Measurements from ENCODE around the gene MAX. TPM values are rescaled to one million over a fixed set of nuclear protein-coding genes. Genes with fewer than 3 reads are reported as not detected.

Gene MAX
- total RNA-seq, 1 experiment from 2014 or later, result 68.9 TPM

DNA sequence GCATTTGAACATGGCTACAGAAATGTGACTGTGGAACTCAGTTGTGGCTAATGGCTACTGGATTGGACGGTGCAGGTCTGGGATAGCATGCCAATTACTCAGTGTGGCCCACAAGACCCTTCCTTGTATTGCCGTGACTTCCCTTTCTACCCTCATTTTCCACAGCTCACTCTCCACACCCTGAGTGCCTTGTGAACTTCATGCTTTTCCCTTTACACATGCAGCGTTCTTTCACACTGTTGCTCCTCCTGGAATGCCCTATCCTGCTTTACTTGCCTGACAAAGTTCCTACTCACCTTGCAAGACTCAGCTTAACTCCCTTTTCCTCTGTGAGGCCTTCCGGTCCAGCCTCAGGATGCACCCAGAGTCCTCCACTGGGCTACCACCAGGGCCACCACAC lies 46.8 kb upstream of the MAX start:
- peaks cover 7% of the 10 kb centered on the region; the same call in 1 of the 2 replicates for H3K27me3 ChIP-seq (ENCODE audit: low read length)
- H2AFZ ChIP-seq (ENCODE audit: low read length), result no peak overlapping the region
- no peaks in the 10 kb centered on the region for H3K36me3 ChIP-seq (ENCODE audit: low read depth, low read length)
- no peaks in the 10 kb centered on the region for H4K20me1 ChIP-seq (ENCODE audit: low read length)
- H3K4me3 ChIP-seq (ENCODE audit: low read length), result no peak overlapping the region
- no peak overlapping the region for H3K9ac ChIP-seq (ENCODE audit: low read length)
- no peak overlapping the region for H3K27ac ChIP-seq (ENCODE audit: low read length)
- BruUV-seq (replicated peaks), result no TSS peak
- H3K9me3 ChIP-seq (ENCODE audit: low read length), result no peaks in the 10 kb centered on the region
- DNase-seq (no peak), ATAC-seq (no peak)
- CTCF ChIA-PET, result no interaction called here
- no peaks in the 10 kb centered on the region for H3K79me2 ChIP-seq (ENCODE audit: low read length)
- H3K4me1 ChIP-seq (ENCODE audit: insufficient read depth, low read length), result no peaks in the 10 kb centered on the region
- no peaks in the 10 kb centered on the region for H3K9me2 ChIP-seq (replicated peaks; ENCODE audit: low read length)
- POLR2A ChIA-PET (ENCODE audit: unreplicated experiment), result no interaction called here
- intact Hi-C loops (cut with micrococcal nuclease), result no loop called here
- no peak overlapping the region for H3K4me2 ChIP-seq (ENCODE audit: low read length)
- H3F3A ChIP-seq (ENCODE audit: low read length, unreplicated experiment), result no peaks in the 10 kb centered on the region
- TF ChIP-seq, protein P1, sequence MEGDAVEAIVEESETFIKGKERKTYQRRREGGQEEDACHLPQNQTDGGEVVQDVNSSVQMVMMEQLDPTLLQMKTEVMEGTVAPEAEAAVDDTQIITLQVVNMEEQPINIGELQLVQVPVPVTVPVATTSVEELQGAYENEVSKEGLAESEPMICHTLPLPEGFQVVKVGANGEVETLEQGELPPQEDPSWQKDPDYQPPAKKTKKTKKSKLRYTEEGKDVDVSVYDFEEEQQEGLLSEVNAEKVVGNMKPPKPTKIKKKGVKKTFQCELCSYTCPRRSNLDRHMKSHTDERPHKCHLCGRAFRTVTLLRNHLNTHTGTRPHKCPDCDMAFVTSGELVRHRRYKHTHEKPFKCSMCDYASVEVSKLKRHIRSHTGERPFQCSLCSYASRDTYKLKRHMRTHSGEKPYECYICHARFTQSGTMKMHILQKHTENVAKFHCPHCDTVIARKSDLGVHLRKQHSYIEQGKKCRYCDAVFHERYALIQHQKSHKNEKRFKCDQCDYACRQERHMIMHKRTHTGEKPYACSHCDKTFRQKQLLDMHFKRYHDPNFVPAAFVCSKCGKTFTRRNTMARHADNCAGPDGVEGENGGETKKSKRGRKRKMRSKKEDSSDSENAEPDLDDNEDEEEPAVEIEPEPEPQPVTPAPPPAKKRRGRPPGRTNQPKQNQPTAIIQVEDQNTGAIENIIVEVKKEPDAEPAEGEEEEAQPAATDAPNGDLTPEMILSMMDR (conservative IDR thresholded peaks at IDR 0.05; ENCODE audit: low read depth, low read length), result no peak
- TF ChIP-seq EZH2 (IDR thresholded peaks at IDR 0.05; ENCODE audit: low read length, unreplicated experiment) (no peak), EZH2phosphoT487 (IDR thresholded peaks at IDR 0.05; ENCODE audit: borderline replicate concordance, low read length) (no peak)

DNA sequence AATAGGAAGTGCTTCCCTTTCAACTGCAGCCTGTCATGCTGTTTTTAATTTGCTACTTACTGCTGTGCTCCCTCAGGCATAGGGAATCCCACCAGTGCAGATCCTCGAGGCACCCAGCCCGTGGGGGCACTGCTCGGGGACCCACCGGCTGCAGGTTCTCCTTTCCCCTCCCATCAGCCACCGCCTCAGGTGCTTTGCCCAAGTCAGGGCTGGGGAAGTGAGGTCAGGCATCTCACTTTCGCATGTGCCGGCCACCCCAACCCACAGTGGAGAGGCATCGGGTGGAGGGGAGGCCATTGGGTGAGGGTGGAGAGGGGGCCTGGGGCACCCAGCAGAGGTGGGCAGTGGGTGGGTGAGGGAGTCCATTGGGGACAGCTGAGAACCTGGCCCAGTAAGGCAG lies 41.9 kb upstream of the MAX start:
- Histone ChIP-seq H3K9me3 (ENCODE audit: low read length) (no peaks in the 10 kb centered on the region), H3K27ac (ENCODE audit: low read length) (no peak overlapping the region), H3K9me2 (replicated peaks; ENCODE audit: low read length) (no peaks in the 10 kb centered on the region), H3K4me3 (ENCODE audit: low read length) (no peak overlapping the region), H3K4me1 (ENCODE audit: insufficient read depth, low read length) (no peaks in the 10 kb centered on the region), H3K36me3 (ENCODE audit: low read depth, low read length) (no peaks in the 10 kb centered on the region), H3K9ac (ENCODE audit: low read length) (no peak overlapping the region), H3K27me3 (ENCODE audit: low read length) (peaks cover 14% of the 10 kb centered on the region), H3K4me2 (ENCODE audit: low read length) (no peak overlapping the region), H2AFZ (ENCODE audit: low read length) (no peak overlapping the region), H3K79me2 (ENCODE audit: low read length) (no peaks in the 10 kb centered on the region), H4K20me1 (ENCODE audit: low read length) (no peaks in the 10 kb centered on the region), H3F3A (ENCODE audit: low read length, unreplicated experiment) (no peaks in the 10 kb centered on the region)
- TF ChIP-seq EZH2phosphoT487 (IDR thresholded peaks at IDR 0.05; ENCODE audit: borderline replicate concordance, low read length) (no peak), EZH2 (IDR thresholded peaks at IDR 0.05; ENCODE audit: low read length, unreplicated experiment) (no peak)
- TF ChIP-seq, protein P1 (conservative IDR thresholded peaks at IDR 0.05; ENCODE audit: low read depth, low read length), result no peak
- ATAC-seq (no peak), DNase-seq (no peak)
- intact Hi-C loops (cut with micrococcal nuclease), result no loop called here
- ChIA-PET POLR2A (ENCODE audit: unreplicated experiment) (interaction anchor here (0.6 kb wide), 1 partner anchor 15 kb away, joined by 3 read pairs; no protein-coding TSS in a partner anchor), CTCF (no interaction called here)
- no TSS peak for BruUV-seq (replicated peaks)

DNA sequence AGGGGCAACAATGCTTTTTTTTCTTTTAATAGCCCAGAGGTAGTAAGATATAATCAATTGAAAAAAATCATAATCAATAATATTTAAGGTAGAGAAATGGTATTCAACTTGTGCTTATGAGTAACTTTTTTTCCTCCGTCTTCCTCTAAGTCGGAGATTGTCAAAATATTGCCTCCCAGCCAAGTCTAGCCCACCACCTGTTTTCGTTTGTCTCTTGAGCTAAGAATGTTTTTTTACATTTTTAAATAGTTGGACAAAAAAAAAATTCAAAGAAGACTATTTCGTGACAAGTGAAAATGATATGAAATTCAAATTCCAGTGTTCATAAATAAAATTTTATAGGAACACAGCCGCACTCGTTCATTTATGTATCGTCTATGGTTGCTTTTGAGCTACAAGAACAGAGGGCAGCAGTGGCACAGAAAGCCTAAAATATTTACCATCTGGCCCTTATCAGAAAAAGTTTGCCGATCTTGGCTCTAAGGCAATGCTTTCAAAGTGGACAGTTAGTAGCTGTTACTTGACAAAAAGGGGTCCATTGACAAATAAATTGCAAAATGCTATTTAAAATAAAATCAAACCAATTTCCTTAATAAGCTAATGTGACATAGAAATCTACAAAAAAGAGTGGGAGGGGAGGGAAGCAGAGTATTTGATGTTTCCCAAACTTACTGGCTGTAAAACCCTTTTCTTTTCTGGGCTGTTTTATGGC lies 40.8 kb upstream of the MAX start:
- Histone ChIP-seq H3K27me3 (ENCODE audit: low read length) (peaks cover 14% of the 10 kb centered on the region), H4K20me1 (ENCODE audit: low read length) (no peaks in the 10 kb centered on the region), H3K36me3 (ENCODE audit: low read depth, low read length) (no peaks in the 10 kb centered on the region), H3K4me2 (ENCODE audit: low read length) (no peak overlapping the region), H3K27ac (ENCODE audit: low read length) (no peak overlapping the region), H3K9me2 (replicated peaks; ENCODE audit: low read length) (no peaks in the 10 kb centered on the region), H3F3A (ENCODE audit: low read length, unreplicated experiment) (no peaks in the 10 kb centered on the region), H3K9me3 (ENCODE audit: low read length) (no peaks in the 10 kb centered on the region), H2AFZ (ENCODE audit: low read length) (no peak overlapping the region), H3K79me2 (ENCODE audit: low read length) (no peaks in the 10 kb centered on the region), H3K9ac (ENCODE audit: low read length) (no peak overlapping the region), H3K4me1 (ENCODE audit: insufficient read depth, low read length) (no peaks in the 10 kb centered on the region), H3K4me3 (ENCODE audit: low read length) (no peak overlapping the region)
- no peak for DNase-seq
- TF ChIP-seq, protein P1 (conservative IDR thresholded peaks at IDR 0.05; ENCODE audit: low read depth, low read length), result no peak
- ChIA-PET CTCF (no interaction called here), POLR2A (ENCODE audit: unreplicated experiment) (no interaction called here)
- no TSS peak for BruUV-seq (replicated peaks)
- intact Hi-C loops (cut with micrococcal nuclease), result no loop called here
- no peak for ATAC-seq
